Esophagus muscularis mucosa (tissue), 3 donors: ENCODE measurements around the gene LTA4H.

Experiments used
- CTCF ChIP-seq, 3 experiments: fragments of 200-600 bp in 2 of 3; fragments of 450-650 bp in 1 of 3; sonication (generic) in 2 of 3; IDR thresholded peaks; one replicate each; pipeline ENCODE4 v1.5.1; 2017 to 2019; ENCODE audit warnings: antibody characterized with exemption in 3 of 3, mild to moderate bottlenecking in 2 of 3, moderate library complexity in 1 of 3
- EP300 ChIP-seq: sonication (generic); formaldehyde crosslinking; IDR thresholded peaks from one replicate; pipeline ENCODE4 v1.6.1; 2017; ENCODE audit warnings: antibody characterized with exemption

DNA sequence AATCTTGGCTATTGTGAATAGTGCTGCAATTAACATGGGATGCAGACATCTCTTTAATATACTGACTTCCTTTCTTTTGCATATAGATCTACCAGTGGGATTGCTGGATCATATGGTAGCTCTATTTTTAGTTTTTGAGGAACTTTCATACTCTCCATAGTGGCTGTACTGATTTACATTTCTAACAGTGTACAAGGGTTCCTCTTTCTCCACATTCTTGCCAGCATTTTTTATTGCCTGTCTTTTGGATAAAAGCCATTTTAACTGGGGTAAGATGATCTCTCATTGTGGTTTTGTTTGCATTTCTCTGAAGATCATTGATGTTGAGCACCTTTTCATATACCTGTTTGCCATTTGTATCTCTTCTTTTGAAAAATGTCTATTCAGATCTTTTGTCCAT is 83.9 kb downstream of the LTA4H start:
- no peak for TF ChIP-seq EP300
- no peak for TF ChIP-seq CTCF (IDR thresholded peaks at IDR 0.05)
